HG03378 (cell line): ENCODE results near the gene CLK3.
"Not testable (repeated sequence)": the region's sequence is repeated elsewhere in the genome, so short reads cannot be mapped to it uniquely, and the experiment has no call there.

Experiments used
- ATAC-seq: cut with Tn5 transposase; IDR thresholded peaks from one replicate; pipeline ENCODE4 v1.9.1; 2021; ENCODE audit warnings: mild to moderate bottlenecking, moderate library complexity; ENCODE audit not compliant: unreplicated experiment

Gene CLK3

GRCh38 chr15:74620636-74621545, 5.3 kb downstream of the CLK3 start:
- no peak for ATAC-seq

- no peak for ATAC-seq
Observed at GRCh38 chr15:74621546-74621920, 5.9 kb downstream of the CLK3 start.

GRCh38 chr15:74621936-74622335, 6.3 kb downstream of the CLK3 start:
- ATAC-seq = no peak

GRCh38 chr15:74622758-74623157, 7.1 kb downstream of the CLK3 start:
- no peak for ATAC-seq

GRCh38 chr15:74624020-74624602, 8.5 kb downstream of the CLK3 start:
- ATAC-seq = no peak

GRCh38 chr15:74625693-74626092, 10.1 kb downstream of the CLK3 start:
- no peak for ATAC-seq

GRCh38 chr15:74626336-74626735, 10.7 kb downstream of the CLK3 start:
- ATAC-seq = no peak

GRCh38 chr15:74626752-74627692, 11.4 kb downstream of the CLK3 start:
- ATAC-seq = no peak

GRCh38 chr15:74627766-74628165, 12.1 kb downstream of the CLK3 start:
- no peak for ATAC-seq

- ATAC-seq = no peak
Observed at GRCh38 chr15:74628199-74628598, 12.6 kb downstream of the CLK3 start.

GRCh38 chr15:74628949-74629348, 13.3 kb downstream of the CLK3 start:
- no peak for ATAC-seq

GRCh38 chr15:74629696-74630095, 14.1 kb downstream of the CLK3 start:
- ATAC-seq = not testable (repeated sequence)

GRCh38 chr15:74630284-74631086, 14.8 kb downstream of the CLK3 start:
- no peak for ATAC-seq

- no peak for ATAC-seq
Observed at GRCh38 chr15:74631087-74631385, 15.4 kb downstream of the CLK3 start.

- no peak for ATAC-seq
Observed at GRCh38 chr15:74631408-74631807, 15.8 kb downstream of the CLK3 start.

GRCh38 chr15:74631935-74632560, 16.4 kb downstream of the CLK3 start:
- no peak for ATAC-seq

- ATAC-seq = no peak
Observed at GRCh38 chr15:74632601-74633000, 17.0 kb downstream of the CLK3 start.

- ATAC-seq = no peak
Observed at GRCh38 chr15:74633781-74634180, 18.1 kb downstream of the CLK3 start.

GRCh38 chr15:74635228-74635627, 19.6 kb downstream of the CLK3 start:
- no peak for ATAC-seq

GRCh38 chr15:74636984-74637383, 21.3 kb downstream of the CLK3 start:
- ATAC-seq = no peak
